ENCODE measurements around the gene TMEM248. TPM values are rescaled to one million over a fixed set of nuclear protein-coding genes. Genes with fewer than 3 reads are reported as not detected.

TMEM248 gene
- total RNA-seq, 2 experiments from 2014 or later = 64.7 to 67.4 TPM

GRCh38 chr7:66952343-66953043 lies 31.5 kb downstream of the TMEM248 start:
- H3K9me3 Mint-ChIP-seq = no peaks in the 10 kb centered on the region
- H3K27ac Mint-ChIP-seq = no peak overlapping the region
- POLR2A ChIA-PET = interaction anchor here (0.5 kb wide), 1 partner anchor 31 kb away, joined by 3 read pairs; the partner anchor contains the start of gene TMEM248

GRCh38 chr7:66953044-66953427 lies 32.0 kb downstream of the TMEM248 start:
- Mint-ChIP-seq H3K27ac (no peak overlapping the region), H3K9me3 (no peaks in the 10 kb centered on the region), H3K27me3 (no peaks in the 10 kb centered on the region), H3K4me1 (ENCODE audit: low read depth) (no peaks in the 10 kb centered on the region), H3K4me3 (no peak overlapping the region), H3K36me3 (ENCODE audit: low read depth) (peaks cover 82% of the 10 kb centered on the region)
- ATAC-seq (ENCODE audit: poor library complexity) (no peak), DNase-seq (no peak)
- no peak for TF ChIP-seq CTCF (IDR thresholded peaks at IDR 0.05)
- Histone ChIP-seq H3K4me3 (ENCODE audit: low read length) (no peak overlapping the region), H3K4me1 (ENCODE audit: insufficient read depth, low read length) (no peaks in the 10 kb centered on the region), H3K36me3 (ENCODE audit: insufficient read depth, low read length) (peaks cover 94% of the 10 kb centered on the region), H3K27me3 (ENCODE audit: control insufficient read depth in 1 of 2, insufficient read depth in 2 of 2, low read length in 2 of 2) (no peaks in the 10 kb centered on the region), H3K27ac (ENCODE audit: low read depth in 1 of 2, low read length in 2 of 2) (no peak overlapping the region), H3K9me3 (ENCODE audit: control insufficient read depth in 1 of 2, insufficient read depth in 1 of 2, low read length in 2 of 2) (no peaks in the 10 kb centered on the region)
- intact Hi-C loops (cut with DNase I, micrococcal nuclease) = no loop called here
- ChIA-PET POLR2A (no interaction called here), CTCF (no interaction called here)

More at GRCh38 chr7:66952343-66953043, 31.5 kb downstream of the TMEM248 start:
- ATAC-seq (ENCODE audit: poor library complexity) (no peak), DNase-seq (no peak)
- Histone ChIP-seq H3K4me3 (ENCODE audit: low read length) (no peak overlapping the region), H3K9me3 (ENCODE audit: control insufficient read depth in 1 of 2, insufficient read depth in 1 of 2, low read length in 2 of 2) (no peaks in the 10 kb centered on the region), H3K27ac (ENCODE audit: low read depth in 1 of 2, low read length in 2 of 2) (no peak overlapping the region), H3K4me1 (ENCODE audit: insufficient read depth, low read length) (no peaks in the 10 kb centered on the region), H3K27me3 (ENCODE audit: control insufficient read depth in 1 of 2, insufficient read depth in 2 of 2, low read length in 2 of 2) (no peaks in the 10 kb centered on the region), H3K36me3 (ENCODE audit: insufficient read depth, low read length) (peaks cover 93% of the 10 kb centered on the region)
- intact Hi-C loops (cut with DNase I, micrococcal nuclease) = no loop called here
- H3K4me1 Mint-ChIP-seq (ENCODE audit: low read depth) = no peaks in the 10 kb centered on the region
- no peaks in the 10 kb centered on the region for H3K27me3 Mint-ChIP-seq
- no peak overlapping the region for H3K4me3 Mint-ChIP-seq
- CTCF ChIA-PET = no interaction called here
- H3K36me3 Mint-ChIP-seq (ENCODE audit: low read depth) = peaks cover 80% of the 10 kb centered on the region
- no peak for TF ChIP-seq CTCF (IDR thresholded peaks at IDR 0.05)

- Histone ChIP-seq H3K27ac (ENCODE audit: low read depth in 1 of 2, low read length in 2 of 2) (no peak overlapping the region), H3K9me3 (ENCODE audit: control insufficient read depth in 1 of 2, insufficient read depth in 1 of 2, low read length in 2 of 2) (no peaks in the 10 kb centered on the region), H3K4me1 (ENCODE audit: insufficient read depth, low read length) (no peaks in the 10 kb centered on the region), H3K36me3 (ENCODE audit: insufficient read depth, low read length) (peaks cover 61% of the 10 kb centered on the region), H3K4me3 (ENCODE audit: low read length) (no peak overlapping the region), H3K27me3 (ENCODE audit: control insufficient read depth in 1 of 2, insufficient read depth in 2 of 2, low read length in 2 of 2) (no peaks in the 10 kb centered on the region)
- no peaks in the 10 kb centered on the region for H3K27me3 Mint-ChIP-seq
- H3K9me3 Mint-ChIP-seq = no peaks in the 10 kb centered on the region
- CTCF ChIA-PET = no interaction called here
- H3K36me3 Mint-ChIP-seq (ENCODE audit: low read depth) = peaks cover 73% of the 10 kb centered on the region
- H3K27ac Mint-ChIP-seq = no peak overlapping the region
- intact Hi-C loops (cut with DNase I, micrococcal nuclease) = no loop called here
- ATAC-seq (ENCODE audit: poor library complexity) (no peak), DNase-seq (no peak)
- no peak overlapping the region for H3K4me3 Mint-ChIP-seq
- POLR2A ChIA-PET = no interaction called here
- TF ChIP-seq CTCF (IDR thresholded peaks at IDR 0.05) = no peak
- no peaks in the 10 kb centered on the region for H3K4me1 Mint-ChIP-seq (ENCODE audit: low read depth)
These were observed 36.7 kb downstream of the TMEM248 start for GRCh38 chr7:66957595-66958290.

Measured in CD4-positive, alpha-beta T cell (primary cell).